HepG2 (cell line): ENCODE results near the gene PRR35. TPM values are rescaled to one million over a fixed set of nuclear protein-coding genes. Genes with fewer than 3 reads are reported as not detected.
A peak's percentile ranks its signal among the peaks of the same experiment; 100 is the strongest.

Experiments
- ATAC-seq: fragments of 200-7000 bp; cut with Tn5 transposase; 3 replicates; pipeline ENCODE4 v1.9.1; 2020; ENCODE audit warnings: mild to moderate bottlenecking, moderate library complexity
- BruUV-seq: library from RNA; stranded (reverse); fragments of 400-500 nt; replicated peaks from 2 replicates; lab custom pipeline; 2021; lab: Mats Ljungman, UMichigan
- CTCF ChIA-PET: fragments of 300-600 bp; formaldehyde crosslinking; extraction: SDS; loops from one replicate; lab custom pipeline; 2021; ENCODE audit warnings: low total read pairs, inconsistent platforms, low intra/inter-chr PET ratio; lab: Yijun Ruan, JAX
- POLR2A ChIA-PET: fragments of 350-600 bp; sonication (Branson Sonifier 250); formaldehyde crosslinking; loops from one replicate; lab custom pipeline; 2020; ENCODE audit warnings: antibody characterized with exemption, inconsistent platforms; lab: Yijun Ruan, JAX
- DNase-seq: peaks from one replicate; pipeline ENCODE4 v3.0.0-alpha.2; 2015; ENCODE audit warnings: low spot score
- FAIRE-seq: peaks from 3 replicates; lab custom pipeline; 2011; peaks lifted over from hg19 to GRCh38; lab: Jason Lieb, UNC
- H2AFZ ChIP-seq: one replicate; pipeline ENCODE4 v1.6.1; 2011; ENCODE audit warnings: low read length, inconsistent platforms
- H3K27ac ChIP-seq: fragments of 300-600 bp; 3 replicates; pipeline ENCODE4 v1.8.0; 2011; ENCODE audit warnings: mixed run types, mild to moderate bottlenecking, mixed read lengths, low read length, inconsistent platforms; ENCODE audit not compliant: insufficient read depth; ENCODE audit errors: extremely low read length
- H3K27me3 ChIP-seq, 2 experiments: fragments of 200-600 bp in 1 of 2; 2 replicates in 1 of 2; 3 replicates in 1 of 2; pipeline versions ENCODE4 v1.6.0 to v1.8.0; 2011; ENCODE audit warnings: low read length in 2 of 2, mild to moderate bottlenecking in 2 of 2, moderate library complexity in 2 of 2, inconsistent platforms in 1 of 2; ENCODE audit not compliant: insufficient read depth in 2 of 2, control insufficient read depth in 1 of 2
- H3K36me3 ChIP-seq, 2 experiments: fragments of 200-600 bp in 1 of 2; replicated peaks in 1 of 2; 2 replicates in 1 of 2; 3 replicates in 1 of 2; pipeline versions ENCODE4 v1.5.1 to v1.8.0; 2011; ENCODE audit warnings: low read length in 2 of 2, inconsistent platforms in 1 of 2; ENCODE audit not compliant: insufficient read depth in 2 of 2, control insufficient read depth in 1 of 2
- H3K4me1 ChIP-seq: 2 replicates; pipeline ENCODE4 v1.5.1; 2012; ENCODE audit warnings: low read length, inconsistent platforms; ENCODE audit not compliant: insufficient read depth
- H3K4me2 ChIP-seq: 2 replicates; pipeline ENCODE4 v1.6.0; 2011; ENCODE audit warnings: low read depth, low read length, inconsistent platforms
- H3K4me3 ChIP-seq, 3 experiments: fragments of 200-600 bp in 1 of 3; sonication (generic), shearing (Covaris generic) in 1 of 3; replicated peaks in 1 of 3; 2 replicates each; pipeline ENCODE4 v1.5.1; 2011 to 2016; ENCODE audit warnings: low read length in 3 of 3, inconsistent platforms in 2 of 3, low read depth in 2 of 3, mild to moderate bottlenecking in 2 of 3, control low read depth in 1 of 3, mixed read lengths in 1 of 3; ENCODE audit not compliant: insufficient read depth in 1 of 3
- H3K79me2 ChIP-seq: one replicate; pipeline ENCODE4 v1.6.1; 2011; ENCODE audit warnings: low read length, inconsistent platforms; ENCODE audit not compliant: insufficient read depth
- H3K9ac ChIP-seq: 2 replicates; pipeline ENCODE4 v1.6.0; 2011; ENCODE audit warnings: mild to moderate bottlenecking, low read depth, low read length, inconsistent platforms; ENCODE audit not compliant: insufficient read depth
- H3K9me3 ChIP-seq: 2 replicates; pipeline ENCODE4 v1.5.1; 2012; ENCODE audit warnings: mild to moderate bottlenecking, low read length
- H4K20me1 ChIP-seq: 2 replicates; pipeline ENCODE4 v1.6.0; 2011; ENCODE audit warnings: inconsistent platforms, mild to moderate bottlenecking, low read length, moderate library complexity; ENCODE audit not compliant: insufficient read depth
- AFF4 ChIP-seq: sonication (generic); formaldehyde crosslinking; IDR thresholded peaks from 2 replicates; pipeline ENCODE4 v1.4.0; 2020; ENCODE audit warnings: missing genetic modification reagents
- AGO2 ChIP-seq: fragments of 200-400 bp; formaldehyde crosslinking; optimal IDR thresholded peaks from 2 replicates; pipeline ENCODE3; 2017; ENCODE audit warnings: mild to moderate bottlenecking, low read depth, low read length, moderate library complexity
- AHR ChIP-seq: IDR thresholded peaks from 2 replicates; pipeline ENCODE4 v1.6.1; 2018; ENCODE audit warnings: missing genetic modification reagents, missing compliant biosample characterization
- NR3C1 ChIP-seq: sonication (generic); formaldehyde crosslinking; IDR thresholded peaks from 2 replicates; pipeline ENCODE4 v1.4.0; 2020; ENCODE audit warnings: missing genetic modification reagents
- RORA ChIP-seq: sonication (generic); formaldehyde crosslinking; IDR thresholded peaks from 2 replicates; pipeline ENCODE4 v1.5.0; 2020; ENCODE audit warnings: mild to moderate bottlenecking, missing genetic modification reagents, moderate library complexity
- SIN3A ChIP-seq: IDR thresholded peaks from 2 replicates; pipeline ENCODE4 v1.6.1; 2011; ENCODE audit warnings: low read depth, mild to moderate bottlenecking, control low read depth, low read length, borderline replicate concordance
- TRIM24 ChIP-seq: sonication (generic); formaldehyde crosslinking; IDR thresholded peaks from 2 replicates; pipeline ENCODE4 v1.8.0; 2022; ENCODE audit warnings: mild to moderate bottlenecking, missing genetic modification reagents
- ZBTB33 ChIP-seq: sonication (generic); formaldehyde crosslinking; IDR thresholded peaks from 2 replicates; pipeline ENCODE4 v1.4.0; 2020; ENCODE audit warnings: missing genetic modification reagents
- ZBTB38 ChIP-seq: sonication (generic); formaldehyde crosslinking; IDR thresholded peaks from 2 replicates; pipeline ENCODE4 v1.5.1; 2020; ENCODE audit warnings: mild to moderate bottlenecking, missing genetic modification reagents
- WGBS: methylation state at CpG from one replicate; pipeline ENCODE4 v1.1.6; 2017; ENCODE audit warnings: low lambda C conversion rate; 5-methylcytosine and 5-hydroxymethylcytosine counted together
- in situ Hi-C: cut with HindIII; loops from 2 replicates; pipeline ENCODE4 v1.10.0; 2017; ENCODE audit warnings: low pct_unique_long_range_greater_than_20kb; ENCODE audit not compliant: extremely low pct_ligation_motif_present
- intact Hi-C: fragments of 100-400 bp; cut with micrococcal nuclease; formaldehyde crosslinking; loops from one replicate; pipeline ENCODE4 v1.10.0; 2022; ENCODE audit not compliant: unreplicated experiment
- polyA plus RNA-seq, 8 experiments: library from polyadenylated mRNA; depleted of rRNA in 3 of 8; stranded (reverse) in 7 of 8; unstranded in 1 of 8; fragments of >200 nt; fragmentation: Illumina TruSeq in 4 of 8; extraction: Trizol in 4 of 8; gene quantifications; 2 replicates each; pipeline versions ENCODE4 v1.2.1 to v1.2.3, GENCODE V29; 2011 to 2016; ENCODE audit warnings: low read depth in 4 of 8, missing spikeins in 1 of 8, mixed read lengths in 1 of 8; ENCODE audit not compliant: insufficient read depth in 1 of 8
- total RNA-seq, 5 experiments: library from RNA; depleted of rRNA; stranded (reverse); fragments of >200 nt; fragmentation: Illumina TruSeq; extraction: Trizol; gene quantifications; 2 replicates each; pipeline ENCODE4 v1.2.3, GENCODE V29; 2016; ENCODE audit warnings: low read depth in 1 of 5
- TF ChIP-seq, protein P1 (sequence below): sonication (generic); IDR thresholded peaks from 2 replicates; pipeline ENCODE4 v1.6.1; 2016; ENCODE audit warnings: low read depth, borderline replicate concordance

The PRR35 gene
- total and polyA plus RNA-seq, 2 of the 13 experiments (the other 11 are each of a cell fraction or from before 2014, with no cell fraction given) = 0.07 to 0.16 TPM

- no peak for TF ChIP-seq RORA (CRISPR knock-in tag)
- no peak for TF ChIP-seq TRIM24
- peak; percentile 44; the same call in 1 of the 2 replicates for TF ChIP-seq AHR (CRISPR knock-in tag)
- TF ChIP-seq, protein P1, sequence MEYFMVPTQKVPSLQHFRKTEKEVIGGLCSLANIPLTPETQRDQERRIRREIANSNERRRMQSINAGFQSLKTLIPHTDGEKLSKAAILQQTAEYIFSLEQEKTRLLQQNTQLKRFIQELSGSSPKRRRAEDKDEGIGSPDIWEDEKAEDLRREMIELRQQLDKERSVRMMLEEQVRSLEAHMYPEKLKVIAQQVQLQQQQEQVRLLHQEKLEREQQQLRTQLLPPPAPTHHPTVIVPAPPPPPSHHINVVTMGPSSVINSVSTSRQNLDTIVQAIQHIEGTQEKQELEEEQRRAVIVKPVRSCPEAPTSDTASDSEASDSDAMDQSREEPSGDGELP = peak; percentile 35; the same call in 1 of the 2 replicates
- TF ChIP-seq SIN3A = 0 out of 2 replicates have a peak, but pooled peaks have one; percentile 6
- TF ChIP-seq, all 625 proteins: peak for 7
These were observed 31.1 kb upstream of the PRR35 start (continued) for GRCh38 chr16:529012-529575.

DNA sequence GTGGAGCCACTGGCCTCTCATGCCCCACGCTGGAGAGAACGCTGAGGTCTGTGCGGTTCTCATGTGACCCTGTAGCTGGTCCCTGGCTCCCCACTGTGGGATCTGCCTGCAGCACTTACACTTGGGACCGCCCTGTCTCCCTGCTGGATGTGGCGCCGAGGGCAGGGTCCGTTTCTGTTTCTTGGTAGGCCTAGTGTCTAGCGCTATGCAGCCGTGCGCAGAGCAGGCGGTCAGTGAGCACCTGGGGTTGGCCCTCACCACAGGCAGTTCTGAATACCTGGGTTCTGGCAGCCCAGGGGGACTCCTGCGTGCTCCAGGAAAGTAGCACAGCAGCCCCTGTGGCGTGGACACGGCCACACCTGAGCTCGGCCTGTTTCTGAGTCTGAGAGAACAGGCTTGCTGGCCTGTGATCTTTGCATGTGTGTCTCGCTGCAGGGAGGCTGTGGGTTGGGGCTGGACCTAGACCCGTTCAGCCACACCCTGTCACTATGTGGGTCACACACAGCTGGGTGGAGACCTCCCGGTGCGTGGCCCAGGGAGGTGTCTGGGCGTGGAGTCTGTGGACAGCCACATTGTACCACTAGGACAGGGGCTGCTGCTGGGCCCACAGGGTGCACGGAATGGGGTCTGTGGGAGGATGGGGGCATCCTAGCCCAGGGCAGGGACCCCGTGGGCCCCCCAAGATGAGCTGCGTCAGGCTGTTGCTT, 29.9 kb upstream of the PRR35 start:
- peak overlapping the region; percentile 91; the same call in 1 of the 2 replicates for H3K4me2 ChIP-seq
- no TSS peak for BruUV-seq
- 100% methylated on average over 1 of the region's 23 CpGs for WGBS
- H3K4me1 ChIP-seq = peaks cover 67% of the 10 kb centered on the region
- FAIRE-seq (no peak), DNase-seq (no peak)
- H3K27me3 ChIP-seq = no peaks in the 10 kb centered on the region; a peak in 1 of 5 replicates
- in situ Hi-C loops = no loop called here
- no peak overlapping the region for H3K27ac ChIP-seq
- H3K79me2 ChIP-seq = peaks cover 84% of the 10 kb centered on the region
- peaks cover 2 to 3% of the 10 kb centered on the region in 2 experiments; a peak in 2 of 5 replicates for H3K36me3 ChIP-seq
- TF ChIP-seq AFF4 (CRISPR knock-in tag) (no peak), NR3C1 (CRISPR knock-in tag) (no peak), ZBTB33 (CRISPR knock-in tag) (peak; percentile 77), AGO2 (peak; percentile 78), ZBTB38 (CRISPR knock-in tag) (peak; percentile 67; the same call in 1 of the 2 replicates)
- TF ChIP-seq, all 625 proteins: peak for 3
- H3K4me3 ChIP-seq = peak overlapping the region in 2 of 3 experiments; percentile 12 to 96; a peak in 3 of 6 replicates
- CTCF ChIA-PET = no interaction called here
- intact Hi-C loops = loop anchor here (5.0 kb wide), 1 partner anchor 37 kb away; the partner anchor contains the start of genes NHLRC4 and PIGQ
- H3K9me3 ChIP-seq = no peaks in the 10 kb centered on the region
- POLR2A ChIA-PET = interaction anchor here (1.6 kb wide), 1 partner anchor 13 kb away, joined by 6 read pairs; no protein-coding TSS in a partner anchor
- H4K20me1 ChIP-seq = peaks cover 18% of the 10 kb centered on the region; the same call in 1 of the 2 replicates
- no peak for ATAC-seq
- H2AFZ ChIP-seq = no peak overlapping the region
- H3K9ac ChIP-seq = no peak overlapping the region
